HG03139 (cell line): Measurements from ENCODE around the gene TANC1.
"Not testable (repeated sequence)": the region's sequence is repeated elsewhere in the genome, so short reads cannot be mapped to it uniquely, and the experiment has no call there.

Experiments used
- ATAC-seq: cut with Tn5 transposase; IDR thresholded peaks from one replicate; pipeline ENCODE4 v1.9.1; 2021; ENCODE audit not compliant: unreplicated experiment

The TANC1 gene

GRCh38 chr2:159022019-159022418, 53.6 kb downstream of the TANC1 start:
- ATAC-seq = no peak

GRCh38 chr2:159026170-159026569, 57.7 kb downstream of the TANC1 start:
- ATAC-seq = no peak

- no peak for ATAC-seq
These were observed 60.3 kb downstream of the TANC1 start for GRCh38 chr2:159028776-159029175.

- no peak for ATAC-seq
These were observed 61.5 kb downstream of the TANC1 start for GRCh38 chr2:159029936-159030335.

- no peak for ATAC-seq
These were observed 62.4 kb downstream of the TANC1 start for GRCh38 chr2:159030674-159031380.

- ATAC-seq = no peak
These were observed 63.7 kb downstream of the TANC1 start for GRCh38 chr2:159032146-159032545.

- ATAC-seq = no peak
These were observed 64.1 kb downstream of the TANC1 start for GRCh38 chr2:159032580-159032979.

GRCh38 chr2:159034713-159035112, 66.3 kb downstream of the TANC1 start:
- no peak for ATAC-seq

- ATAC-seq = no peak
These were observed 67.5 kb downstream of the TANC1 start for GRCh38 chr2:159035790-159036411.

GRCh38 chr2:159036461-159036860, 68.0 kb downstream of the TANC1 start:
- not testable (repeated sequence) for ATAC-seq

- not testable (repeated sequence) for ATAC-seq
These were observed 72.9 kb downstream of the TANC1 start for GRCh38 chr2:159041328-159041727.

GRCh38 chr2:159042115-159042850, 73.8 kb downstream of the TANC1 start:
- ATAC-seq = no peak

GRCh38 chr2:159043710-159044109, 75.3 kb downstream of the TANC1 start:
- no peak for ATAC-seq

GRCh38 chr2:159044804-159045286, 76.4 kb downstream of the TANC1 start:
- no peak for ATAC-seq

- ATAC-seq = no peak
These were observed 77.4 kb downstream of the TANC1 start for GRCh38 chr2:159045545-159046454.

- no peak for ATAC-seq
These were observed 78.5 kb downstream of the TANC1 start for GRCh38 chr2:159046966-159047365.

- ATAC-seq = no peak
These were observed 82.0 kb downstream of the TANC1 start for GRCh38 chr2:159050426-159050825.

- no peak for ATAC-seq
These were observed 82.7 kb downstream of the TANC1 start for GRCh38 chr2:159051133-159051532.

GRCh38 chr2:159051661-159052060, 83.2 kb downstream of the TANC1 start:
- no peak for ATAC-seq

GRCh38 chr2:159052157-159052601, 83.7 kb downstream of the TANC1 start:
- ATAC-seq = no peak
